ENCODE data around the gene AMN1.

The AMN1 gene

DNA sequence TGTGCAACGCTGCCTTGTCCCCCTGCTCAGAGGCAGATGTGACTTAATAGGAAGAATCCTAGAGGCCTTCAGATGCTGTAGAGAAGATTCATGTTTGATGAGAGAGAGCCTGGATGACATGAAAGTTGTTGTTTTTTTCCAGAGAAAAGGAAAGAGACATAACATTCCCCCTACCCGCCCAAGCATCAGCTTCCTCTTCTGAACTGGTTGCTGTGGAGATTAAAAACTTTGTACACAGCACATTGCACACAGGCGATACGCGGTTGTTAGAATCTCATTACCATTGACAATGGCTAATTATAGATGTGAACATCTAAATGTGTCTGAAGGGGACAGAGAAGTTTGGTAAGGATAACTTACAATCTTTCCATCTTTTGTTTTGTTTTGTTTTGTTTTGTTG is 82.9 kb downstream of the AMN1 start:
- H3K27ac ChIP-seq = no peak overlapping the region
- H3K36me3 ChIP-seq = no peaks in the 10 kb centered on the region
- H3K4me3 ChIP-seq = no peak overlapping the region
- DNase-seq = no peak
- no peaks in the 10 kb centered on the region for H3K9me3 ChIP-seq
- H3K27me3 ChIP-seq = no peaks in the 10 kb centered on the region
- TF ChIP-seq, protein P1, sequence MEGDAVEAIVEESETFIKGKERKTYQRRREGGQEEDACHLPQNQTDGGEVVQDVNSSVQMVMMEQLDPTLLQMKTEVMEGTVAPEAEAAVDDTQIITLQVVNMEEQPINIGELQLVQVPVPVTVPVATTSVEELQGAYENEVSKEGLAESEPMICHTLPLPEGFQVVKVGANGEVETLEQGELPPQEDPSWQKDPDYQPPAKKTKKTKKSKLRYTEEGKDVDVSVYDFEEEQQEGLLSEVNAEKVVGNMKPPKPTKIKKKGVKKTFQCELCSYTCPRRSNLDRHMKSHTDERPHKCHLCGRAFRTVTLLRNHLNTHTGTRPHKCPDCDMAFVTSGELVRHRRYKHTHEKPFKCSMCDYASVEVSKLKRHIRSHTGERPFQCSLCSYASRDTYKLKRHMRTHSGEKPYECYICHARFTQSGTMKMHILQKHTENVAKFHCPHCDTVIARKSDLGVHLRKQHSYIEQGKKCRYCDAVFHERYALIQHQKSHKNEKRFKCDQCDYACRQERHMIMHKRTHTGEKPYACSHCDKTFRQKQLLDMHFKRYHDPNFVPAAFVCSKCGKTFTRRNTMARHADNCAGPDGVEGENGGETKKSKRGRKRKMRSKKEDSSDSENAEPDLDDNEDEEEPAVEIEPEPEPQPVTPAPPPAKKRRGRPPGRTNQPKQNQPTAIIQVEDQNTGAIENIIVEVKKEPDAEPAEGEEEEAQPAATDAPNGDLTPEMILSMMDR (IDR thresholded peaks at IDR 0.05) = no peak
- H3K4me1 ChIP-seq = no peaks in the 10 kb centered on the region
- intact Hi-C loops (cut with DNase I; ENCODE audit: low total_unique reads) = no loop called here

DNA sequence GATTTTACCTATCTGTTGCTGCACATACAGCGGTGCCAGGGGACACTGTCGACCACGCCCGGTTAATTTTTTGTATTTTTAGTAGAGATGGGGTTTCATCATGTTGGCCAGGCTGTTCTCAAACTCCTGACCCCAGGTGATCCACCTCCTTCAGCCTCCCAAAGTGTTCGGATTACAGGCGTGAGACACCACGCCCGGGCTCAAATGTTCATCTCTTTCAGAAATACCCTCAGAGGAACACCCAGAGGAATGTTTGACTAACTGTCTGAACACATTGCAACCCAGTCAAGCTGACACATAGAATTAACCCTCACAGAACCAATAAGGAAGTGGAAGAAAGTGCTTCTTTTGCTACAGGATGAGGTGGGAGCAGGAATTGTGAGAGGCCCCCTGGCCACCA is 84.3 kb downstream of the AMN1 start:
- DNase-seq = no peak
- TF ChIP-seq, protein P1 (IDR thresholded peaks at IDR 0.05) = no peak
- no peak overlapping the region for H3K27ac ChIP-seq
- H3K4me3 ChIP-seq = no peak overlapping the region
- H3K27me3 ChIP-seq = no peaks in the 10 kb centered on the region
- intact Hi-C loops (cut with DNase I; ENCODE audit: low total_unique reads) = no loop called here
- H3K4me1 ChIP-seq = no peaks in the 10 kb centered on the region
- no peaks in the 10 kb centered on the region for H3K9me3 ChIP-seq
- H3K36me3 ChIP-seq = no peaks in the 10 kb centered on the region

GRCh38 chr12:31641509-31642090 is 87.2 kb downstream of the AMN1 start:
- H3K4me1 ChIP-seq = no peaks in the 10 kb centered on the region
- intact Hi-C loops (cut with DNase I; ENCODE audit: low total_unique reads) = no loop called here
- no peak for DNase-seq
- H3K27ac ChIP-seq = no peak overlapping the region
- TF ChIP-seq, protein P1 (IDR thresholded peaks at IDR 0.05) = no peak
- no peak overlapping the region for H3K4me3 ChIP-seq
- no peaks in the 10 kb centered on the region for H3K36me3 ChIP-seq
- H3K27me3 ChIP-seq = no peaks in the 10 kb centered on the region
- no peaks in the 10 kb centered on the region for H3K9me3 ChIP-seq

DNA sequence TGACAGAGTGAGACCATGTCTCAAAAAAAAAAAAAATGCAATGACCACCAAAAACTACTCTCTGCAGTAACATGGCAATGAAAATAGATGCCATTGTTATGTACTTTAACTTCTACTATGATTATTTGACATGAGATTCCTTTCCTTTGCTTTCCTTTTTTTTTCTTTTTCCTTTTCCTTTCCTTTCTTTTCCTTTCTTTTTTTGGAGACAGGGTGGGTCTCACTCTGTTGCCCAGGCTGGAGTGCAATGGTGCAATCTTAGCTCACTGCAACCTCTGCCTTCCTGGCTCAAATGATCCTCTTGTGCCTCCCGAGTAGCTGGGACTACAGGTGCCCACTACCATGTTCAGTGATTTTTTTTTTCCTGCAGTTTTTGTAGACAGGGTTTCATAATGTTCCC is 94.2 kb downstream of the AMN1 start:
- no peaks in the 10 kb centered on the region for H3K9me3 ChIP-seq
- intact Hi-C loops (cut with DNase I; ENCODE audit: low total_unique reads) = no loop called here
- no peaks in the 10 kb centered on the region for H3K27me3 ChIP-seq
- peaks cover 0 to 12% (median 7%) of the 10 kb centered on the region in 4 donors for H3K4me1 ChIP-seq
- TF ChIP-seq, protein P1 (IDR thresholded peaks at IDR 0.05) = no peak
- H3K36me3 ChIP-seq = no peaks in the 10 kb centered on the region
- no peak overlapping the region for H3K4me3 ChIP-seq
- H3K27ac ChIP-seq = no peak overlapping the region
- DNase-seq = no peak

GRCh38 chr12:31633464-31633863 is 95.4 kb downstream of the AMN1 start:
- no peak overlapping the region for H3K27ac ChIP-seq
- H3K27me3 ChIP-seq = no peaks in the 10 kb centered on the region
- H3K9me3 ChIP-seq = no peaks in the 10 kb centered on the region
- intact Hi-C loops (cut with DNase I; ENCODE audit: low total_unique reads) = no loop called here
- H3K36me3 ChIP-seq = no peaks in the 10 kb centered on the region
- H3K4me1 ChIP-seq = peaks cover 0 to 15% (median 7%) of the 10 kb centered on the region in 4 donors
- DNase-seq = no peak
- TF ChIP-seq, protein P1 (IDR thresholded peaks at IDR 0.05) = no peak
- no peak overlapping the region for H3K4me3 ChIP-seq

- H3K36me3 ChIP-seq = no peaks in the 10 kb centered on the region
- H3K27me3 ChIP-seq = no peaks in the 10 kb centered on the region
- no peak overlapping the region for H3K4me3 ChIP-seq
- peaks cover 0 to 15% (median 7%) of the 10 kb centered on the region in 4 donors for H3K4me1 ChIP-seq
- DNase-seq = no peak
- TF ChIP-seq, protein P1 (IDR thresholded peaks at IDR 0.05) = no peak
- intact Hi-C loops (cut with DNase I; ENCODE audit: low total_unique reads) = no loop called here
- no peaks in the 10 kb centered on the region for H3K9me3 ChIP-seq
- H3K27ac ChIP-seq = no peak overlapping the region
Measured at GRCh38 chr12:31631809-31632208, 97.0 kb downstream of the AMN1 start.

Data from tibial artery (tissue), 4 donors.